ENCODE measurements around the gene PID1.

GRCh38 chr2:229087843-229088516, 183.1 kb downstream of the PID1 start:
- TF ChIP-seq CTCF (IDR thresholded peaks at IDR 0.05; ENCODE audit: insufficient read depth, low read depth, low read length), result no peak
- TF ChIP-seq EZH2 (IDR thresholded peaks at IDR 0.05; ENCODE audit: insufficient read depth, low read length), result no peak
